BE2C (cell line): ENCODE data around the gene SPOP.

Source experiments
- DNase-seq: peaks from one replicate; pipeline ENCODE4 v3.0.0-alpha.2; 2020
- H3K27me3 ChIP-seq: fragments of 250-450 bp; sonication (Bioruptor Pico); 2 replicates; pipeline ENCODE4 v1.5.1; 2020; ENCODE audit warnings: mild to moderate bottlenecking
- H3K36me3 ChIP-seq: fragments of 250-450 bp; sonication (Bioruptor Pico); 2 replicates; pipeline ENCODE4 v1.5.1; 2020; ENCODE audit warnings: mild to moderate bottlenecking
- H3K4me1 ChIP-seq: fragments of 250-450 bp; sonication (Bioruptor Pico); 2 replicates; pipeline ENCODE4 v1.5.1; 2020
- H3K4me3 ChIP-seq: 2 replicates; pipeline ENCODE4 v1.5.1; 2011; ENCODE audit warnings: low read depth, low read length
- H3K9me3 ChIP-seq: fragments of 250-450 bp; sonication (Bioruptor Pico); 2 replicates; pipeline ENCODE4 v1.5.1; 2020
- TF ChIP-seq, protein P1 (sequence below): IDR thresholded peaks from 2 replicates; pipeline ENCODE4 v1.5.1; 2012; ENCODE audit warnings: mild to moderate bottlenecking, low read depth, low read length

The SPOP gene

GRCh38 chr17:49717371-49717861 is 39.5 kb upstream of the SPOP start:
- Histone ChIP-seq H3K9me3 (no peaks in the 10 kb centered on the region), H3K36me3 (peaks cover 23% of the 10 kb centered on the region; the same call in 1 of the 2 replicates), H3K4me3 (no peak overlapping the region), H3K27me3 (no peaks in the 10 kb centered on the region), H3K4me1 (no peaks in the 10 kb centered on the region)
- no peak for DNase-seq
- TF ChIP-seq, protein P1, sequence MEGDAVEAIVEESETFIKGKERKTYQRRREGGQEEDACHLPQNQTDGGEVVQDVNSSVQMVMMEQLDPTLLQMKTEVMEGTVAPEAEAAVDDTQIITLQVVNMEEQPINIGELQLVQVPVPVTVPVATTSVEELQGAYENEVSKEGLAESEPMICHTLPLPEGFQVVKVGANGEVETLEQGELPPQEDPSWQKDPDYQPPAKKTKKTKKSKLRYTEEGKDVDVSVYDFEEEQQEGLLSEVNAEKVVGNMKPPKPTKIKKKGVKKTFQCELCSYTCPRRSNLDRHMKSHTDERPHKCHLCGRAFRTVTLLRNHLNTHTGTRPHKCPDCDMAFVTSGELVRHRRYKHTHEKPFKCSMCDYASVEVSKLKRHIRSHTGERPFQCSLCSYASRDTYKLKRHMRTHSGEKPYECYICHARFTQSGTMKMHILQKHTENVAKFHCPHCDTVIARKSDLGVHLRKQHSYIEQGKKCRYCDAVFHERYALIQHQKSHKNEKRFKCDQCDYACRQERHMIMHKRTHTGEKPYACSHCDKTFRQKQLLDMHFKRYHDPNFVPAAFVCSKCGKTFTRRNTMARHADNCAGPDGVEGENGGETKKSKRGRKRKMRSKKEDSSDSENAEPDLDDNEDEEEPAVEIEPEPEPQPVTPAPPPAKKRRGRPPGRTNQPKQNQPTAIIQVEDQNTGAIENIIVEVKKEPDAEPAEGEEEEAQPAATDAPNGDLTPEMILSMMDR, result no peak

- no peak for DNase-seq
- peaks cover 23% of the 10 kb centered on the region; the same call in 1 of the 2 replicates for H3K36me3 ChIP-seq
- TF ChIP-seq, protein P1, result no peak
Observed at GRCh38 chr17:49716668-49717364, 38.9 kb upstream of the SPOP start.

GRCh38 chr17:49715717-49716279 is 37.9 kb upstream of the SPOP start:
- TF ChIP-seq, protein P1, result no peak
- peaks cover 23% of the 10 kb centered on the region; the same call in 1 of the 2 replicates for H3K36me3 ChIP-seq
- no peaks in the 10 kb centered on the region for H3K27me3 ChIP-seq
- DNase-seq, result no peak
- no peak overlapping the region for H3K4me3 ChIP-seq
- no peaks in the 10 kb centered on the region for H3K4me1 ChIP-seq
- H3K9me3 ChIP-seq, result no peaks in the 10 kb centered on the region

More at GRCh38 chr17:49716668-49717364, 38.9 kb upstream of the SPOP start:
- Histone ChIP-seq H3K9me3 (no peaks in the 10 kb centered on the region), H3K27me3 (no peaks in the 10 kb centered on the region), H3K4me3 (no peak overlapping the region), H3K4me1 (no peaks in the 10 kb centered on the region)

DNA sequence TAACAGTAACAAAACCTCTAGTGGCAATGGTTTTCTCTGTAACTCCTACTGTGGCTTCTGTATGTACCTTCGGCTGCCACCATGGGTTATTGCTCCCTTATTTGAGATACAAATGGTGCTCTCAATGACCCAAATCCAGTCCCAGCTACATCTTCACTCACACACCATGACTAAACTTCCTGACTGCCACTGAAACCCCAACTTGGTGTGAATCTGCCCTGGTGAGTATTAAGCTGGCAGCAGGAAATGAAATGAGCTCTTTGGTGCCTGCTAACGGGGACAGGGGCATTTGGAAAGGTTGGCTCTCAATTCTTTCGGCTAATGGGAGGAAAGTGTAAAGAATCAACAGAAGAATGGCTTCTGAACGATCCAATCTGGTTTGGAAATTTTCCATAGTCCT is 37.3 kb upstream of the SPOP start:
- TF ChIP-seq, protein P1, result no peak
- Histone ChIP-seq H3K36me3 (peaks cover 21% of the 10 kb centered on the region; the same call in 1 of the 2 replicates), H3K4me3 (no peak overlapping the region), H3K9me3 (no peaks in the 10 kb centered on the region), H3K27me3 (no peaks in the 10 kb centered on the region), H3K4me1 (no peaks in the 10 kb centered on the region)
- DNase-seq, result no peak

- TF ChIP-seq, protein P1, result no peak
- H3K9me3 ChIP-seq, result no peaks in the 10 kb centered on the region
- no peaks in the 10 kb centered on the region for H3K4me1 ChIP-seq
- DNase-seq, result no peak
- peak overlapping the region; percentile 54 for H3K4me3 ChIP-seq
- no peaks in the 10 kb centered on the region for H3K27me3 ChIP-seq
- H3K36me3 ChIP-seq, result peaks cover 19% of the 10 kb centered on the region
Observed at GRCh38 chr17:49708515-49709183, 30.8 kb upstream of the SPOP start.
